ENCODE measurements around the gene KRT34. TPM values are rescaled to one million over a fixed set of nuclear protein-coding genes. Genes with fewer than 3 reads are reported as not detected.

Gene KRT34
- total RNA-seq, 1 donor from 2014 or later: not detected

DNA sequence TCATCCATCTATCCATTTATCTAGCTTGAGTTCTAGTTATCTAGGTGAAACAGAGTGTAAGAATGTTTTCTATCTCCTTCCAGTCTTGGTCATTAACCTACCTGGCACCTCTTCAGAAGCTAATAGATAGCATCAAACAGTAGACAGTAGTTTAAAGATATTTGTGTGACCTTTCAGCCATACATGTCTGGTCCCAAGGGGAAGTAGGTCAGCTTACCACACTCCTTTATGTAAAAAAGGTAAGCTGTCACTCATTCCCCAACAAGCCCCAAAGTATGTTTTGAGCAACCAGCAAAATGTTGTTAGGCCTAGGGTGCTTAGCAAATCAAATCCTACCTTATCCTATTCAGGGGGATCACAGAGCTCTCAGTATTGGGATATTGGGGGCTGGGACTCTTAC, 16.0 kb downstream of the KRT34 start:
- DNase-seq (ENCODE audit: low spot score): no peak
- H3K27ac Mint-ChIP-seq (ENCODE audit: unreplicated experiment): no peak overlapping the region
- TF ChIP-seq, protein P1, sequence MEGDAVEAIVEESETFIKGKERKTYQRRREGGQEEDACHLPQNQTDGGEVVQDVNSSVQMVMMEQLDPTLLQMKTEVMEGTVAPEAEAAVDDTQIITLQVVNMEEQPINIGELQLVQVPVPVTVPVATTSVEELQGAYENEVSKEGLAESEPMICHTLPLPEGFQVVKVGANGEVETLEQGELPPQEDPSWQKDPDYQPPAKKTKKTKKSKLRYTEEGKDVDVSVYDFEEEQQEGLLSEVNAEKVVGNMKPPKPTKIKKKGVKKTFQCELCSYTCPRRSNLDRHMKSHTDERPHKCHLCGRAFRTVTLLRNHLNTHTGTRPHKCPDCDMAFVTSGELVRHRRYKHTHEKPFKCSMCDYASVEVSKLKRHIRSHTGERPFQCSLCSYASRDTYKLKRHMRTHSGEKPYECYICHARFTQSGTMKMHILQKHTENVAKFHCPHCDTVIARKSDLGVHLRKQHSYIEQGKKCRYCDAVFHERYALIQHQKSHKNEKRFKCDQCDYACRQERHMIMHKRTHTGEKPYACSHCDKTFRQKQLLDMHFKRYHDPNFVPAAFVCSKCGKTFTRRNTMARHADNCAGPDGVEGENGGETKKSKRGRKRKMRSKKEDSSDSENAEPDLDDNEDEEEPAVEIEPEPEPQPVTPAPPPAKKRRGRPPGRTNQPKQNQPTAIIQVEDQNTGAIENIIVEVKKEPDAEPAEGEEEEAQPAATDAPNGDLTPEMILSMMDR (IDR thresholded peaks at IDR 0.05): no peak
- H3K36me3 Mint-ChIP-seq (ENCODE audit: low read depth): no peaks in the 10 kb centered on the region
- H3K4me1 Mint-ChIP-seq (ENCODE audit: low read depth): peaks cover 6% of the 10 kb centered on the region
- H3K27me3 Mint-ChIP-seq (ENCODE audit: low read depth): no peaks in the 10 kb centered on the region
- no peak overlapping the region for H3K4me3 Mint-ChIP-seq (ENCODE audit: unreplicated experiment)
- H3K9me3 Mint-ChIP-seq (ENCODE audit: low read depth): no peaks in the 10 kb centered on the region

DNA sequence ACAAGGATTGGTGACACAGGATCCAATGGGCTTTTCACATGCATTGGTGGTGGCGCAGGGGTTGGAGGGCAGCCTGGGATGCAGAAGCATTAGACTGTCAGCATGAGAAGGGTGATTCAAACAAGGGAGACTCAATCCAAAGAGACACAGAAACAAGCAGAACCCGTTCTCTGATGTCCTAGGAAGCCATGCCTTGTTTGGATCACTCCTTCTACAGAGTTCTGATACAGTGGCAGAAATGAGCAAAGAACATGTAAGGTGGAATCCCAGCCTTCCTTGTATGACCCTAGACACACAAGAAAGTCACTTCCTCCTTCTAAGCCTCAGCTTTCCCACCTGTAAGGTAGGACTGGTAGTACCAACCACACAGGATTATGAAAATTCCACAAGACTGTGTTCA, 18.2 kb downstream of the KRT34 start:
- Mint-ChIP-seq H3K27ac (ENCODE audit: unreplicated experiment) (no peak overlapping the region), H3K4me3 (ENCODE audit: unreplicated experiment) (no peak overlapping the region), H3K36me3 (ENCODE audit: low read depth) (no peaks in the 10 kb centered on the region), H3K9me3 (ENCODE audit: low read depth) (peaks cover 5% of the 10 kb centered on the region), H3K27me3 (ENCODE audit: low read depth) (no peaks in the 10 kb centered on the region), H3K4me1 (ENCODE audit: low read depth) (peaks cover 6% of the 10 kb centered on the region)
- TF ChIP-seq, protein P1 (IDR thresholded peaks at IDR 0.05): no peak
- no peak for DNase-seq (ENCODE audit: low spot score)

DNA sequence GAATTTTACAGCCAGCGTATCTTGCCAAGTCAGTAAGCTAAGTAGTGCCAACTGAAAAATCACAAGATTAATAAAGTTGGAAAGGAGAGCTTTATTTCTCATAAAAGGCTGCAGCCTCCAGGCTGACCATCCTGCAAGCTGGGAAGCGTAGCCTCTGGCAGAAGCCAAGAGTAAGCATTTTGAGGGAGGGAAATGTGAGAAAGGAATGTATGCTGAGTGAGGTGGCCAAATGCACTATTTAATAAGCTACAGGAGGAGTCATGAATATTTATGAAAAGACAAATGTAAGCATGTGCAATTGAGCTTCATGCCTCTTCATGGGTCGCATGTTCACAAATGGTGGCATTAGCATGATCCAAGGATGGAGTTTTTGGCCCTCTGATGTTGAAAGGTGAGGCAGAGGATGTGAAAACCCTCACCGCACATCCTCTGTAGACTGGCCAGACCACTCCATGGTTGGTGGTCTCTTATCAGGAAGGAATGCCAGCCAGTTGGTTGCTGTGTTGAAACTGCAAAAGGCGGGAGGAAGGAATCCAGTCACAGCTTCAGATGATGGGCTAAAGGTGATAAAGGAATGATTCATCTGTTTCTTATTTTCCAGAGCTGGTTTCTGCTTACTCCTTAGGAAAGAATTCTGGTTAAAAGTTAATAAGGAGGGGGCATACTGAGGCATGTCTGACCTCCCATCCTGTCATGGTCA, 21.7 kb downstream of the KRT34 start:
- Mint-ChIP-seq H3K9me3 (ENCODE audit: low read depth) (peaks cover 16% of the 10 kb centered on the region), H3K27ac (ENCODE audit: unreplicated experiment) (no peak overlapping the region), H3K27me3 (ENCODE audit: low read depth) (peaks cover 10% of the 10 kb centered on the region), H3K4me3 (ENCODE audit: unreplicated experiment) (no peak overlapping the region), H3K4me1 (ENCODE audit: low read depth) (no peaks in the 10 kb centered on the region), H3K36me3 (ENCODE audit: low read depth) (peaks cover 3% of the 10 kb centered on the region)
- no peak for DNase-seq (ENCODE audit: low spot score)
- TF ChIP-seq, protein P1 (IDR thresholded peaks at IDR 0.05): no peak

DNA sequence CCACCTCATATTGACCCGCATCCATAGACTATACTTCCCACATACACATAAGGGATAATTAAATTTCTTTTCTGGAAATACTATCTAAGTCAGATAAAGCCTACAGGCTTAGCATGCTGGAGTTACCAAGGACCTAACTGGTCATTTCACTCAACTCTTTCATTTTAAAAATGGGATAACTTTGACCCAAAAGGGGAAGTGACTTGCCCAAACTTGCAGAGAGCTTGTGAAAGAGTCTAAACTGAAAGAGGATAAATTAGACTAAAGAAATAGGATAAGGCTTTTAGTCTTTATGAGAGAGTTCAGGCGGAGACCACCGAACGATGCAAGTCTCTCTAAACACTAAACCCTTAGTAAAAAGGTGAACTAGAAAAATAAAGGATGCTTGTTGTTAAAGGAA, 27.6 kb downstream of the KRT34 start:
- no peak overlapping the region for H3K27ac Mint-ChIP-seq (ENCODE audit: unreplicated experiment)

DNA sequence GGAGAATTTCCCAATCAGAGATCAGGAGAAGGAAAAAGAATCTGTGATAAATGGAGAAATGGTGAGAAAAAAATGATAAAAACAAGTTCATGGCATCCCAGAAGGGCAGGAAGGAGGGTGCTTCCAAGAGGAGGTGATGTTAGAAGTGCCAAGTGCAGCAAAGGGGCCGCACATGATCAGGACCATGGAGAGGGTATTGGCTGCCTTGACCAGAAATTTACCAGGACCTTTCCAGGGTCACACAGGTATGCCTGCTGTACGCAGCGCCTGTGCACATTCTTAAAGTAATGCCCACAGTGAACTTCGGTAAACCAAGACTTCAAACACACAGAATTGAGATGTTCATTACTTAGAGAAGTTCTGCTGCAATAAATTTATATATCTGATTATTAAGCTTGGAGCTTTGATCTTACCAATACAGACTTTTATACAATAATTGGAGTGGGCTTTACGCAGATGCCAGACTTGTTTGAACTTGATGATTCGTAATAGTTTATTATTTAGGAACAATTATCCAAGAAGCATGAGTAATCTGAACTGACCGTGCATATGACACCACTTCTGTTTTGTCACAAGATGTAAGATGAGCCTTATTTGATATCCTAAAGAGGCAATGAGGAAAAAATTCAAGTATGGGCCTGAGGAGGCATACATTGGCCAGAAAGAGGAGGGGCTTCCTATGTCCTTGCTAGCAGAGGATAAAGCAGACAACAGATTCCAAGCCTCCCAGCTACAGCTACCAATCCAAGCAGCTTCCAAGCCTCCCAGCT, 29.3 kb downstream of the KRT34 start:
- Mint-ChIP-seq H3K27me3 (ENCODE audit: low read depth) (peaks cover 31% of the 10 kb centered on the region), H3K27ac (ENCODE audit: unreplicated experiment) (no peak overlapping the region), H3K4me3 (ENCODE audit: unreplicated experiment) (no peak overlapping the region), H3K9me3 (ENCODE audit: low read depth) (peaks cover 11% of the 10 kb centered on the region), H3K4me1 (ENCODE audit: low read depth) (no peaks in the 10 kb centered on the region), H3K36me3 (ENCODE audit: low read depth) (peaks cover 3% of the 10 kb centered on the region)
- TF ChIP-seq, protein P1 (IDR thresholded peaks at IDR 0.05): no peak
- DNase-seq (ENCODE audit: low spot score): no peak

More for the DNA sequence above, 27.6 kb downstream of the KRT34 start:
- no peak for DNase-seq (ENCODE audit: low spot score)
- Mint-ChIP-seq H3K4me3 (ENCODE audit: unreplicated experiment) (no peak overlapping the region), H3K27me3 (ENCODE audit: low read depth) (peaks cover 31% of the 10 kb centered on the region), H3K4me1 (ENCODE audit: low read depth) (no peaks in the 10 kb centered on the region), H3K36me3 (ENCODE audit: low read depth) (peaks cover 3% of the 10 kb centered on the region), H3K9me3 (ENCODE audit: low read depth) (peaks cover 11% of the 10 kb centered on the region)
- TF ChIP-seq, protein P1 (IDR thresholded peaks at IDR 0.05): no peak
